ENCODE measurements around the gene PCP2.
A peak's percentile ranks its signal among the peaks of the same experiment; 100 is the strongest.

The PCP2 gene

DNA sequence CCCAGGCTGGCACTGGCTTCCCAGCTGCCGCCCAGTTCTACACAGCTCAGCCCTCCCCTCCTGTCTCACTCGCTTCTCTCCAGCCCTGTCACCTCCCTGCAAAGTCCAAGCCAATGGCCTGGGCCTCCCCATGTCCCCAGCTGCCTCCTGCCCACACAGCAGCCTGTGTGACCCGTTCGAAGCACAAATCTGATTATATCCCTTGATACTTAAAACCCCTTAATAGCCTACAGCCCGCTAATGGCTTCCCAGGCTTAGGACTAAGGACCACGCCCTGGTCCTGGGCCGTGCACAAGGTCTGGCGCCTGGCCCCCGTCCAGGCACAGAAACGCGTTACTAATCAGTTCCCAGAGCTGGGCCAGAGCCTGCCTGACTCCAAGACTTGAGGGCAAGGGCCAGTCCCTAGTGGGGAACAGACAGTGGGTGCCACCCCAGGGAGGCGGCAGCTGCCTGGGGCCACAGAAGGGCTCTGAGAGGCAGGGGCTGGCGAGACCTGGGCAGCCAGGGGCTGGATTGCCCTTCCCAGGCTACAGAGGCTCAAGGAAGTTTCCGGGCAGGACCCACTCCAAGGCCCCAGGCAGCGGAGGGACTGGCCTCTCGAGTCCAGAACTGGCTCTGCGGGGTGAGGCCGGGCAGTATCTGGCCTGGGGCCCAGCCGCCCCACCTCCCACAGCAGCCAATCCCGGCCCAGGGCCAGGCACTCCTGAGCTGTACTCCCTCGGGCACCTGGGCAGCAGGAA is 14.6 kb downstream of the PCP2 start:
- ATAC-seq, result no peak

DNA sequence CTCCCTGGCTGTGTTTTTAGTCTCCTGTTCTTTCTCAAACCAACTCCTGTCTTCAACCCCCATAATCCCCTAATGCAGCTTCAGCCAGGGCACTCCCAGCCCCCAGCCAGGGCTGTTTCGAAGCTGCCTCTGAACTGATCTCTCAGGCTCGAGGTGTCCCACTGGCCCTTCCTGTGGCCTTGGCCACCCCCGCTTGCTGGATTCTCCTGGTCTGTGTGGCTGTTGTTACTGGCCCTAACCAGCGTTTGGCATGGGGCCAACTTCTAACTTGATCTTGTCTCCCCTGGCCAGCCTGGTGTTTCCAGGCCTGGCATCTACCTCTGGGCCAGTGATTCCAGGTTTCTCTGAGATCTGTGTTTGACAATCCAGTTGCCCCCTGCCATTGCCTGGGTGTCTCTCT is 15.2 kb downstream of the PCP2 start:
- ATAC-seq, result no peak

DNA sequence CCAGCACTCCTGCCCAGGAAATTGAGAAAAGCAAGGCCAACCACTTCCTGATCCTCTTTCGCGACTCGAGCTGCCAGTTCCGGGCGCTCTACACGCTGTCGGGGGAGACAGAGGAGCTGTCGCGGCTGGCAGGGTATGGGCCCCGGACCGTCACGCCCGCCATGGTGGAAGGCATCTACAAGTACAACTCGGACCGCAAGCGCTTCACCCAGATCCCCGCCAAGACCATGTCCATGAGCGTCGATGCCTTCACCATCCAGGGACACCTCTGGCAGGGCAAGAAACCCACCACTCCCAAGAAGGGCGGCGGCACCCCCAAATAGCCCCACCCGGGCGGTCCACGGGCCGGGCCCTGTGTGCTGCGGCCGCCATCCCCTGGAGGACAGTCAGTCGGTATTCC is 15.8 kb downstream of the PCP2 start:
- no peak for ATAC-seq

DNA sequence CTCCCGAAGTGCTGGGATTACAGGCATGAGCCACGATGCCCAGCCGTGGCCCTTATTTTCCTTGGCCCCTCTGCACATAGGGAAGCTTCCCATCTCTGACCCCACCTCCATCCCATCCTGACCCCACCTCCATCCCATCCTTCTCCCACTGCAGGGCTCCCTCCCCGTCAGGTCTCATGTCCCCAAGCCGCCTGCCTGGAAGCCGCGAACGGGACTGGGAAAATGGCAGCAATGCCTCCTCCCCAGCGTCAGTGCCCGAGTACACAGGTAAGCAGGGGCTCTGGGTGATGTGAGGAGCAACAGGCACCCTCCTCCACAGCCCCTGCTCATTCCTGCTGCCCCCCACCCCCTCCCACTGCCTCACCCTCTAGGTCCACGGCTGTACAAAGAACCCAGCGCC is 16.3 kb downstream of the PCP2 start:
- ATAC-seq, result no peak

DNA sequence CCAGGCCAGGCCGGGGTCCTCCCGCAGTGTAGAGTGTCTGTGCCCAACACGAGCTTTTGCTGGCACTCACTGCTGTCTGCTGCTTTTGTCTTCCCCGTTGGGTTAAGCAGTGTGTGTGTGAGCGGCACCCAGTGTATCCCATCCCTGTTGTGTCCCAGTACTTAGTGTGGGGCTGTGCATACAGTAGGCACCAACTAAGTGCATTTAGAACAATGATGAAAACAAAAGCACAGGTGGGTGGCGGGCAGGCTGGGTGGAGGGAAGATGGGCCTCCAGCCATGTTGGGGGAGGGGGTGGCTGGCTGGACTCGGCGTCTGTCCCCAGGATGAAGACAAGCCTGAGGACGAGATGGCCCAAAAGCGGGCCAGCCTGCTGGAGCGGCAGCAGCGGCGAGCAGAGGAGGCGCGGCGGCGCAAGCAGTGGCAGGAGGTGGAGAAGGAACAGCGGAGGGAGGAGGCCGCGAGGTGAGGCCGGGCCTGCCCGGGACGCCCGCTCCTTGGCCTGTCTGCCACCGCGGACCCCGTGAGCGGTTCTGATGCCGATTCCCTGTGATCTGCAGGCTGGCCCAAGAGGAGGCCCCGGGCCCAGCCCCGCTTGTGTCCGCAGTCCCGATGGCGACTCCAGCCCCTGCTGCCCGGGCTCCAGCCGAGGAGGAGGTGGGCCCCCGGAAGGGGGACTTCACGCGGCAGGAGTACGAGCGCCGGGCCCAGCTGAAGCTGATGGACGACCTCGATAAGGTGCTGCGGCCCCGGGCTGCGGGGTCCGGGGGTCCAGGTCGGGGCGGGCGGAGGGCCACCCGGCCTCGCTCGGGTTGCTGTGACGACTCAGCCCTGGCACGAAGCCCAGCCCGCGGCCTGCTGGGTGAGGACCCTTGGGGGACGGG is 18.4 kb downstream of the PCP2 start:
- ATAC-seq, result no peak

DNA sequence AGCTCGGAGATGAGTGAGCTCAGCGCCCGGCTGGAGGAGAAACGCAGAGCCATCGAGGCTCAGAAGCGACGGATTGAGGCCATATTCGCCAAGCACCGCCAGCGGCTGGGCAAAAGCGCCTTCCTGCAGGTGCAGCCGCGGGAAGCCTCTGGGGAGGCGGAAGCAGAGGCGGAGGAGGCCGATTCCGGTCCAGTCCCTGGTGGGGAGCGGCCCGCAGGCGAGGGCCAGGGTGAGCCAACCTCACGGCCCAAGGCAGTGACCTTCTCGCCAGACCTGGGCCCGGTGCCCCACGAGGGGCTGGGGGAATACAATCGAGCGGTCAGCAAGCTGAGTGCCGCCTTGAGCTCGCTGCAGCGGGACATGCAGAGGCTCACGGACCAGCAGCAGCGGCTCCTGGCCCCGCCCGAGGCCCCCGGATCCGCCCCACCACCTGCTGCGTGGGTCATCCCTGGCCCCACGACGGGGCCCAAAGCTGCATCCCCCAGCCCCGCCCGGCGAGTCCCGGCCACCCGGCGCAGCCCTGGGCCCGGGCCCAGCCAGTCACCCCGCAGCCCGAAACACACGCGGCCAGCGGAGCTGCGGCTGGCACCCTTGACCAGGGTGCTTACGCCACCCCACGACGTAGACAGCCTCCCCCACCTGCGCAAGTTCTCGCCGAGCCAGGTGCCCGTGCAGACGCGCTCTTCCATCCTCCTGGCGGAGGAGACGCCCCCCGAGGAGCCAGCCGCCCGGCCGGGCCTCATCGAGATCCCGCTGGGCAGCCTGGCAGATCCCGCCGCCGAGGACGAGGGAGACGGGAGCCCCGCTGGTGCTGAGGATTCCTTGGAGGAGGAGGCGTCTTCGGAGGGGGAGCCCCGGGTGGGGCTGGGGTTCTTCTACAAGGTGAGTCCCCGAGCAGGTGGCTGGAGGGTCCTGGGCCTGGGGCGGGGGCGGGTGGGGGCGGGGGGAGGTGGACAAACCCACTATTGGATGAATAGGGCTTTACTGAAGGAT is 20.9 kb downstream of the PCP2 start:
- no peak for ATAC-seq

DNA sequence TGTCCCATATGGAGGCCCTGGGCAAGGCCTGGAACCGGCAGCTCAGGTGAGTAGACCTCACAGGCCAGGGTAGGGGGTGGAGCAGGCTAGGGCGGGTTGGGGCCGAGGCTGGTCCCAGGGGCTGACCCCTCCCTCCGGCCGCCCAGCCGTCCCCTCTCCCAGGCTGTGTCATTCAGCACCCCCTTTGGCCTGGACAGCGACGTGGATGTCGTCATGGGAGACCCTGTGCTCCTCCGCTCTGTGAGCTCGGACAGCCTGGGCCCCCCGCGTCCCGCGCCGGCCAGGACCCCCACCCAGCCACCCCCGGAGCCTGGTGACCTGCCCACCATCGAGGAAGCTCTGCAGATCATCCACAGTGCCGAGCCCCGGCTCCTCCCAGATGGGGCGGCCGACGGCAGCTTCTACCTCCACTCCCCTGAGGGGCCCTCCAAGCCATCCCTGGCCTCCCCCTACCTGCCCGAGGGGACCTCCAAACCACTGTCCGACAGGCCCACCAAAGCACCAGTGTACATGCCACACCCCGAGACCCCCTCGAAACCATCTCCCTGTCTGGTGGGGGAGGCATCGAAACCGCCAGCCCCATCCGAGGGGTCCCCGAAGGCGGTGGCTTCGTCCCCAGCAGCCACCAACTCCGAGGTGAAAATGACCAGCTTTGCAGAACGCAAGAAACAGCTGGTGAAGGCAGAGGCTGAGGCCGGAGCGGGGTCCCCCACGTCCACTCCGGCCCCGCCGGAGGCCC is 21.8 kb downstream of the PCP2 start:
- ATAC-seq, result no peak

DNA sequence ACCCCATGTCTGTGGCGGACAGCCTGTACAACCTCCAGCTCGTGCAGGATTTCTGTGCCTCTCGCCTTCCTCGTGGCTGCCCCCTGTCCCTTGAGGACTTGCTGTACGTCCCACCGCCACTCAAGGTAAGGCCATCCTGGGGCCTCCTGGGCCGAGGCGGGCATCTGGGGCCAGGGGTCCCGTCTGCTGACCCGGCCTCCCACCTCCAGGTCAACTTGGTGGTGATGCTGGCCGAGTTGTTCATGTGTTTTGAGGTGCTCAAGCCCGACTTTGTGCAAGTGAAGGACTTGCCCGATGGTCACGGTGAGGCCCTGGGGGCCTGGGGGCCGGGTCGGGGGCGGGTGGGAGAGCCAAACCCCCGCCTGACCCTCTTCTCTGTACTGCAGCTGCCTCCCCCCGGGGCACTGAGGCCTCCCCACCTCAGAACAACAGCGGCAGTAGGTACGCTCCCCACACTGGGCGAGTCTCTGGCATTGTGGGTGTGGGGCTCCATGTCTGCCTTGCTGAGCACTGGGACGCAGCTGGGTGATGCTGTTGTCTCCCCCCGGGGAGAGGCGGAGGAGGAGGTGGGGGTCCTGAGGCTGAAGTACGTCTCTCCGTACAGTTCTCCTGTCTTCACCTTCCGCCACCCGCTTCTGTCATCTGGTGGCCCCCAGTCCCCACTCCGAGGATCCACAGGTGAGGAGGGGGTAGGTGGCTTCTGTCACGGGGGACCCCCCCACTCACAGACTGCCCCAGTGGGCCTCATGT is 22.9 kb downstream of the PCP2 start:
- no peak for ATAC-seq

DNA sequence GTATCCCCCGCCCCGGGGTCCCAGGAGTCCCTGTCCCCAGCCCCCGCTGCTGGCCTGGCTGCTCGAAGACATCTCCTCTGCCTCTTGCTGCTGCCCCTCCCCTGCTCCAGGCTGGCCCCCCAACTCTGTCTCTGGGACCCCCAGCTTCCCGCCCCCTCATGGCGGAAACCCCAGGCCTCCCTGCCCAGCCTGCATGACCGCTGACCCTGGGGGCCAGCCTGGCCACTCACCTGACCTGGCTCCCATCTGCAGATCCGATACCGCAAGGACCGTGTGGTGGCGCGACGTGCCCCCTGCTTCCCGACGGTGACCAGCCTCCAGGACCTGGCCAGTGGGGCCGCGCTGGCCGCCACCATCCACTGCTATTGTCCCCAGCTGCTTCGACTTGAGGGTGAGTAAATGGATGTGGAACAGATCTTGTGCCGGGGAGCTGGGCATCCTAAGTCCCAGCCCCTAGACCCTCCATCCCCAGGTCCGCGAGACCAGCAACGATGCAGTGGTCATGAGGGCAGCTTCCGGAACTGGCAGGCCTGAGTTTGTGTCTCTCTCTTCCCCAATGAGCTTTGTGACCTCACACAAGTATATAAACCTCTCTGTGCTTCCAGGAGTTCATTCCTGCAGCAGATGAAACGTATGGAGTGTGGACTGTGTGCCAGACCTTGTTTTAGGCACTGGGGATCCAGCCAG is 25.5 kb downstream of the PCP2 start:
- ATAC-seq, result no peak

DNA sequence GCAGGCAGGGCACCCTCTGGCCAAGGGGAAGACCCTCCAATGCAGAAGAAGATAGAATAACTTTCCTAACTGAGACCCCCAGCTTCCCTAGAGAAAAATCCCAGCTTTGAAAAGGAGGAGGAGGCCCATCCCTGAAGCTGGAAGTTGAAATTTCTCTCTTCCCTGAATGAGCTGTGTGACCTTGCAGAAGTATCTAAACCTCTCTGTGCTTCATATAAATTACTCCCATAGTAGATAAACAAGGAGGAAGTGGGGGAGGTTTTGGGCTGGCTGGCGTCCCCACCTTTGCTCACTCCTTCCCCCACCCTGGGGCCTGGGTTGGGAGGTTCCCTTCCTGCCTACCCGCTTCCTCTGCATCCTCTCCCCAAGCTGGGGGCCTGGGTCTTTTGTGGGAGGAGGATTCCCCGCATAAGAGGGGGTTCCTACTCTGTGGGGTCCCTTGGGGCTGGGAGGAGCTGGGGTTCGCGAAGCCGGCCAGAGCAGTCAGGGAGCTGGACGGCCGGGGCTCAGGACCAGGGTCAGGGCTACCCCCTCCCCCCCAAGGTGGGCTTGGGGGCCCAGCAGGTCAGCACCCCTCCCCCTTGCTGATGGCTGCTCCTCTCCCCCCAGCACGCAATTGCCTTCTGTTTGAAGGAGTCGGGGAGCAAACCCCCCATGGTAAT is 26.2 kb downstream of the PCP2 start:
- no peak for ATAC-seq

DNA sequence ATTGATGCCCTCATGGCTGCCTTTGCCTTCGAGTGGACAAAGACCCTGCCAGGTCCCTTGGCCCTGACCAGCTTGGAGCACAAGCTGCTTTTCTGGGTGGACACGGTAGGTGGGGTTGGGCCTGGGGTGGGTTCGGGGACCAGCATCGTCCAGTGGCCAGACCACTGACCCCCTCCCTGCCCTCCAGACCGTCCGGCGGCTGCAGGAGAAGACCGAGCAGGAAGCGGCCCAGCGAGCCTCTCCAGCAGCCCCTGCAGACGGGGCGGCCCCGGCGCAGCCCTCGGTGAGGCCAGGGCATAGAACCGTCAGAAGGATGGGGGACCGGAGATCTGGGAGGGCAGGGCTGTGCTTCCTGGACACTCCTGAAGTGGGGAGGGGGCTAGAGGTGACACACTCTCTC is 27.2 kb downstream of the PCP2 start:
- ATAC-seq, result no peak

DNA sequence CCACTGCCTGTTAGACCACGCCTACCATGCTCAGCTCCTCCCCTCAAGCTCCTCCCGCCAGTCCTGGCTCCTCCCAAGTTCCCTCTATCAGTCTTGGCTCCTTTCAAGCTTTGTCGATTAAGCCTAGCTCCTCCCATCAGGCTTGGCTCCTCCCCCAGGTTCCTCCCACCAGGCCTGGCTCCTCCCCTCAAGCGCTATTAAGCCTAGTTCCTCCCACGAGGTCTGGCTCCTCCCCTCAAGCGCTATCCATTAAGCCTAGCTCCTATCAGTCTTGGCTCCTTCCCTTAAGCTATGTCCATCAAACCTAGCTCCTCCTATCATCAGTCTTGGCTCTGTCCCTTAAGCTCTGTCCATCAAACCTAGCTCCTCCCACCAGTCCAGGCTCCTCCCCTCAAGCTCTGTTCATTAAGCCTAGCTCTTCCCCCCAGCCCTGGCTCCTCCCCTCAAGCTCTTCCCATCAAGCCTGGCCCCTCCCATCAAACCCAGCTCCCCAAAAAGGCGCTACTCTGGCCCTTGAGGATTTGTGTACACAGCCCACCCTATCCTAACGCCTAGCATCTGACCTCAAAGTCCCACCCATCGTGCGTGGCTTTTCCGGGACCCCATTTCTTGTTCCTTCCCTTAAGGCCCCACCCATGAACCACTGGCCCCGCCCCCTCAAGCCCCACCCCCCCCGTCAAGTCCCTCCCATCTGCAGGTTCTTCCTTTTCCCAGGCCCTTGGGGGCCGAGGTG is 27.9 kb downstream of the PCP2 start:
- peak; percentile 41 to 43 for ATAC-seq

DNA sequence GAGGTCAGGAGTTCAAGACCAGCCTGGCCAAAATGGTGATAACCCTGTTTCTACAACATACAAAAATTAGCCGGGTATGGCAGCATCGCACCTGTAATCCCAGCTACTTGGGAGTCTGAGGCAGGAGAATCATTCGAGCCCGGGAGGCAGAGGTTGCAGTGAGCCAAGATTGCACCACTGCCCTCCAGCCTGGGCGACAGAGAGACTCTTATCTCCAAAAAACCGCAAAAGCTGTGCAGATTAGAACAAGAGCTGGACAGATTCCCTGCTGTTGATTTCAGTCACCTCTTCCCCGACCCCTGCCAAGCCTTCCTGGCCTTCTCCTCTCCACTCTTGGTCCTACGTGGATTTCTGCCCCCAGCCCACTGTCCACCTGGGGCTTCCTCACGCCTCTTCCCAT is 29.6 kb downstream of the PCP2 start:
- ATAC-seq, result no peak

DNA sequence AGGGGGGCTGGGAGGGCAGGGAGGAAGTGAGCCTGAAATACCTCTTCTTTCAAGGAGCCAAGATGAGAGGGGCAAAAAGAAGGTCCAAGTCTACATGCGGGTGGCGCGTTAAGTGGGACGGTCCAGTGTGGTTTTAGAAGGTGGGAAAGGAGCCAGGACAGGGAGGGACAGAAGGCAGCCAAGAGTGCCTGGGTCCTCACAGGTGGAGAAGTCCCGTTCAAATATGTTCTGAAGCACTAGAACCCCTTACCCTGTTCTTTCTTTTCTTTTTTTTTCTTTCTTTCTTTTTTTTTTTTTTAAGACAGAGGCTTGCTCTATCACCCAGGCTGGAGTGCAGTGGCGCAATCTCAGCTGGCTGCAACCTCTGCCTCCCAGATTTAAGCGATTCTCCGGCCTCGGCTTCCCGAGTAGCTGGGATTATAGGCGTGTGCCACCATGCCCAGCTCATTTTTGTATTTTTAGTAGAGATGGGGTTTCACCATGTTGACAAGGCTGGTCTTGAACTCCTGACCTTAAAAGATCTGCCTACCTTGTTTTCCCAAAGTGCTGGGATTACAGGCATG is 30.5 kb downstream of the PCP2 start:
- no peak for ATAC-seq

DNA sequence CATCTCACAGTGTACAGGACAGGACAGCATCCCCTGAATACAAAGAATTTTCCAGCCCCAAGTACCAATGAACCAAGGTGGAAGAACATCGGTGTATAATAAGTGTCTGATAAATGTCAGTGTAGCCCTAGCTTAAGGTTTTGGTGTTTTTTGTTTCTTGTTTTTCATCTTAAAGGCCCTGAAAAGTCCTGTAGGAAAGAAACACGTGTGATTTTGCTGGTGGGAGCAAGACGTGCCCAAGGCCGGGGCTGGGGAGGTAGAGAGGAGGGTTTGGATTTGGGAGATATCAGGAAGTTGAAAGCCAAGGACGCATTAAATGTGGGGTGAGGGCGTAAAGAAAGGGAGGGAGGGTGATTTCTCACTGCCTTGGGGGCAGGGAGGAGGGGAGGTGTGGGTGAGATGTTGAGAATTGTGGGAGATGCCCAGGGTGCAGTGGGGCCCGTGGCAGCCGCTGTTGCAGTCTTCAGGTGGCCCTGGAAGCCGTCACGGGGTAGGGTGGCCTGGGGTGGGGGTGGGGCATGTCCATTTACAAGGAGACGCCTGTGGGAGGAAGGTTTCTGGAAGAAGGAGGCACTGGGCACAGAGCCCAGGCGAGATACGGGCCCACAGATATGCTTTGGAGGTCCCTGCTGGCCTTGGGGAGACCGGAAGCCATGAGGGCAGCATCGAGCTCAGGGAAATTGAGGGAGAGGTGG is 31.1 kb downstream of the PCP2 start:
- no peak for ATAC-seq

DNA sequence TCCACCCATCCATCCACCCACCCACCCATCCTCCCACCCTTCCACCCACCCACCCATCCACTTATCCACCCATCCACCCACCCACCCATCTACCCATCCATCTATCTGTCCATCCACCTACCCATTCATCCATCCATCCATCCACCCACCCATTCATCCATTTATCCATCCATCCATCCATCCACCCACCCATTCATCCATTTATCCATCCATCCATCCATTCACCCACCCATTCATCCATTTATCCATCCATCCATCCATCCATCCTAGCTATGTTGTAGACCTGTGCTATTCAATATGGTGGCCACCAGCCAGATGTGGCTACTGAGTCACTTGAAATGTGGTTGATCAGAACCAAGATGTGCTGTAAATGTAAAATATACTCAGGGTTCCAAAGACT is 32.8 kb downstream of the PCP2 start:
- ATAC-seq, result no peak

DNA sequence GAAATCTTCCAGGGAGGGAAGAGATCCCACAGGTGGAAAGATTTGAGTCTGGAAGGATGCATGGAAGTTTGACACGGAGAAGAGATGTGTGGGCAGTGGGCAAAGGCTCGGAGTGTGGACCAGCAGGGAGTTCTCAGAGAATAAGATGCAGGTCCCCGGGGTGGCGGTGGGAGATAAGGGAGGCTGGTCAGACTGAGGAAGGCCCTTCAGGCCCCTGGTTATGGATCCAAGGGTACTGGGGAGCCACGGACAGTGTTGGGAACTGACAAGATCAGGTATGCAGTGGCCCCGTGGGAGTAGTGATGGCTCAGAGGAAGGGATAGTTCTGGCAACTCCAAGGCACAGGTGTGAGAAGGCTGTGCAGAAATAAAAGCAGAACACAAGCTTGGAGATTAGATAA is 35.3 kb downstream of the PCP2 start:
- ATAC-seq, result no peak

DNA sequence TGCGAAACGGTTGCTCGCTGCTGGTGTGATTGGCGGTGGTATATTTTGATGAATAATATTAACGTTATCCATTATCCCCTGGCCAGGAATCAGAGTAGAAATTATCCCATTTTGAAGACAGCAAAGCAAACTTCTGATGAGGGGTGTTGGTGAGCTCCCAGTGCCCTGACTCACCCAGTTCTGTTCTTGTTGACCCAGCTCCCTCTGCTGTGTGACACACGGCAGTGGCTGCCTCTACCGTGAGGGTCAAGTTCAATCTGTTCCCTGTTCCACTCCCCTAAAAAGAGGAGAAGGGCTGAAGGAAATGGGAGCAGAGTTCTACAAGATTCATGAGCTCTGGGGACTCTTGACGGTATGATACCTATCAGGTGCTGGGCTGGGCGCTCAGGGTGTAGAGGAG is 35.8 kb downstream of the PCP2 start:
- no peak for ATAC-seq
